COLO829 (cell line): ENCODE measurements around the gene USP17L11.
"Not testable (repeated sequence)": the region's sequence is repeated elsewhere in the genome, so short reads cannot be mapped to it uniquely, and the experiment has no call there.

Source experiments
- DNase-seq: peaks from one replicate; pipeline ENCODE4 v3.0.0; 2012; ENCODE audit warnings: low spot score

The USP17L11 gene

DNA sequence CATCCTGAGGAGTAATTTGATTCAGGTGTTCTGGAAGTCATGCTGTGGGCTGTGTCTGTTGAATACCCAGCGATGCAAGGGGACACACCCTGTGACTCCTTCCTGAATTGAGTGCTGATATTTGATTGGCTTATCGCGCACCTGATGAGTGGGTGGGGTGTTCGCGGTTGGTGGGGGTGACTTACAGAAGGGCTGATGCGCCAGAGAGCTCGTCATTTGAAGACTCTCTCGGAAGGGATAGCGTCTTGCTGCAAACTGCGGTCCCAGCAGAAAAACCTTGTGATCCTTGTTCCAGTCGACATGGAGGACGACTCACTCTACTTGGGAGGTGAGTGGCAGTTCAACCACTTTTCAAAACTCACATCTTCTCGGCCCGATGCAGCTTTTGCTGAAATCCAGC is at the start of gene USP17L11:
TSS of gene USP17L11 (plus strand) at position 301 of the 400 bp plus-strand sequence. CDS start at position 301, 0 bp downstream.
- not testable (repeated sequence) for DNase-seq

DNA sequence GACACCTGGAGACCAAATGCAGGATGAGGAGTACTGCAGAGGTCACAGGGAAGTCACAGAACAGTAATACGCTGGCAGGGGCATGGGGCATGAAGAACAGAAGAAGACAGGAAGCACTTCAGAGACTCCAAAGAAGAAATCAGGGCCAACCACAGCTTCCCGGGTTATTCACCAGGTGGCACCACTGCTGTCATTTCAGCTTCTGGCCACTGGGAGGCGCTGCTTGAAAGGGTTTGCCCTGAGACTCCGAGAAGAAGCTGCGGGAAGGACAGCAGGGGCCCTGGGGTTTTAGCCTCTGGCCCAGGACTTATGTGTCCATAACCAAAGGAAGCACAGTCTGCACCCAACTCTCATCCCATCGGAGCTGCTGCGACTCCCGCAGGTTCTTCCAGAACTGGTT is 49.2 kb upstream of the USP17L11 start:
- DNase-seq, result not testable (repeated sequence)

DNA sequence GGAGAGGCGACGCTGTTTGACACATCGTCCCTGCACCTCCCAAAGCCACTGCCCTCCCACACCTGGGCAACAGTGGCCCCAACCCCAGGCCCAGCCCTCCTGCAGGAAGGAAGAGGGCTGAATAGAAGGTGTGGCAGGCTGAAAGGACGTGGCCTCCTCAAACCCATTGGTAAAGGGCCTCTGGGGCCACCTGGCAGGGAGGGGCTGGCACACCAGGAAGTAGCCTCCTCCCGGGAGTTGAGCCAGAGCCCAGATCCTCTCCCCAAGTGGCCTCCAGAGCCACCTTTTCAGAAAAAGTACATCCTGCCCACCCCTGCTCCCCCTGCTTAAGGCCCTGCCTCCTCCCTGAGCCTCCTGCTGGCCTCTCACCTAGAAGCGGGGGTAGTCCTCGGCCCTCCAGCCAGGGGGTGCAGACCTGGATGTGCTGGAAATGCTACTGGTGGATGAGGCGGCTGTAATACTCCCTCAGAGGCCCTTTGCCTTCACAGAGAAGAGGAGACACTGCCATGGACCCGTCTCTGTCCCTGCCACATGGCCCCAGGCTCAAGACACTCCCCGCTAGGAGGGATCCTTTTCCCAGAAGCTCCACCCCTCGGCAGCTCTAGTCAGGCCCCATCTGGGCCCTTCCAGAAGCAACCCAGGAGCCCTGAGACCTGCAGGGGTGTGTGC is 45.3 kb upstream of the USP17L11 start, which contains the start of gene FAM90A26:
TSS of gene FAM90A26 (plus strand) at position 619 of the 669 bp plus-strand sequence. CDS start 2,764 bp downstream, outside the sequence.
- not testable (repeated sequence) for DNase-seq

GRCh38 chr4:9210357-9210756 is 4.8 kb upstream of the USP17L11 start, which contains the start of gene USP17L10:
USP17L10 (plus strand) TSS chr4:9210657; CDS start chr4:9210657, 0 bp downstream.
- DNase-seq, result not testable (repeated sequence)

- not testable (repeated sequence) for DNase-seq
These were observed 504 bp upstream of the USP17L11 start for GRCh38 chr4:9214701-9215100.

- DNase-seq, result not testable (repeated sequence)
These were observed 4.6 kb downstream of the USP17L11 start, which contains the start of gene USP17L12 for GRCh38 chr4:9219852-9220251. USP17L12 (plus strand) TSS chr4:9220152; CDS start chr4:9220152, 0 bp downstream.

GRCh38 chr4:9224596-9224995 is 9.4 kb downstream of the USP17L11 start, which contains the start of gene USP17L13:
USP17L13 (plus strand) TSS chr4:9224896; CDS start chr4:9224896, 0 bp downstream.
- not testable (repeated sequence) for DNase-seq

DNA sequence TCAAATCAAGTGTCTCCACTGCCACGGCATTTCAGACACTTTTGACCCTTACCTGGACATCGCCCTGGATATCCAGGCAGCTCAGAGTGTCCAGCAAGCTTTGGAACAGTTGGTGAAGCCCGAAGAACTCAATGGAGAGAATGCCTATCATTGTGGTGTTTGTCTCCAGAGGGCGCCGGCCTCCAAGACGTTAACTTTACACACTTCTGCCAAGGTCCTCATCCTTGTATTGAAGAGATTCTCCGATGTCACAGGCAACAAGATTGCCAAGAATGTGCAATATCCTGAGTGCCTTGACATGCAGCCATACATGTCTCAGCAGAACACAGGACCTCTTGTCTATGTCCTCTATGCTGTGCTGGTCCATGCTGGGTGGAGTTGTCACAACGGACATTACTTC is 15.0 kb downstream of the USP17L11 start:
- DNase-seq, result not testable (repeated sequence)

GRCh38 chr4:9234085-9234484 is 18.9 kb downstream of the USP17L11 start, which contains the start of gene USP17L15:
USP17L15 (plus strand) TSS chr4:9234385; CDS start chr4:9234385, 0 bp downstream.
- DNase-seq, result not testable (repeated sequence)

DNA sequence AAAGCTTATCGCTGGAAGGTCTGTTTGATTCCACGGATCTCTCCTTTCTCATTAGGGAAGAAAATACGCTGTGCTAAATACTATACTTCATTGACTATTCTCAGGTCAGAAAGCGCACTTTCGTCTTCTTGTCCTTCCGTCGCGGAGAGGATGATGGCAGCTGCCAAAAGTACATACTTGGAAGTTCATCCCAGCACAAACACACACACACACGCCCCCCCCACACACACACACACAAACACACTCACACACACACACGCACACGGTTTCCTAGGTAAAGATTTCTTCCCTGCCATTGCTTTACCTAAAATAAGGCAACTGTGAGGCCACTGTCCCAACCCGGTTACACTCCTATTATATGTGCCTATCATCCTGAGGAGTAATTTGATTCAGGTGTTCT is 23.3 kb downstream of the USP17L11 start:
- DNase-seq, result not testable (repeated sequence)

- DNase-seq, result not testable (repeated sequence)
These were observed 28.4 kb downstream of the USP17L11 start, which contains the start of gene USP17L17 for GRCh38 chr4:9243579-9243978. USP17L17 (plus strand) TSS chr4:9243879; CDS start chr4:9243879, 0 bp downstream.

GRCh38 chr4:9247953-9248680 is 32.9 kb downstream of the USP17L11 start, which contains the start of gene USP17L18:
USP17L18 (plus strand) TSS chr4:9248630; CDS start chr4:9248630, 0 bp downstream.
- DNase-seq, result not testable (repeated sequence)

DNA sequence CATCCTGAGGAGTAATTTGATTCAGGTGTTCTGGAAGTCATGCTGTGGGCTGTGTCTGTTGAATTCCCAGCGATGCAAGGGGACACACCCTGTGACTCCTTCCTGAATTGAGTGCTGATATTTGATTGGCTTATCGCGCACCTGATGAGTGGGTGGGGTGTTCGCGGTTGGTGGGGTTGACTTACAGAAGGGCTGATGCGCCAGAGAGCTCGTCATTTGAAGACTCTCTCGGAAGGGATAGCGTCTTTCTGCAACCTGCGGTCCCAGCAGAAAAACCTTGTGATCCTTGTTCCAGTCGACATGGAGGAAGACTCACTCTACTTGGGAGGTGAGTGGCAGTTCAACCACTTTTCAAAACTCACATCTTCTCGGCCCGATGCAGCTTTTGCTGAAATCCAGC is 37.9 kb downstream of the USP17L11 start, which contains the start of gene USP17L19:
TSS of gene USP17L19 (plus strand) at position 301 of the 400 bp plus-strand sequence. CDS start at position 301, 0 bp downstream.
- not testable (repeated sequence) for DNase-seq

GRCh38 chr4:9257824-9258223 is 42.6 kb downstream of the USP17L11 start, which contains the start of gene USP17L20:
USP17L20 (plus strand) TSS chr4:9258124; CDS start chr4:9258124, 0 bp downstream.
- not testable (repeated sequence) for DNase-seq

DNA sequence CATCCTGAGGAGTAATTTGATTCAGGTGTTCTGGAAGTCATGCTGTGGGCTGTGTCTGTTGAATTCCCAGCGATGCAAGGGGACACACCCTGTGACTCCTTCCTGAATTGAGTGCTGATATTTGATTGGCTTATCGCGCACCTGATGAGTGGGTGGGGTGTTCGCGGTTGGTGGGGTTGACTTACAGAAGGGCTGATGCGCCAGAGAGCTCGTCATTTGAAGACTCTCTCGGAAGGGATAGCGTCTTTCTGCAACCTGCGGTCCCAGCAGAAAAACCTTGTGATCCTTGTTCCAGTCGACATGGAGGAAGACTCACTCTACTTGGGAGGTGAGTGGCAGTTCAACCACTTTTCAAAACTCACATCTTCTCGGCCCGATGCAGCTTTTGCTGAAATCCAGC is 47.4 kb downstream of the USP17L11 start, which contains the start of gene USP17L21:
TSS of gene USP17L21 (plus strand) at position 301 of the 400 bp plus-strand sequence. CDS start at position 301, 0 bp downstream.
- not testable (repeated sequence) for DNase-seq
